ENCODE results near the gene BTRC.

GRCh38 chr10:101525848-101526247 is 171.9 kb downstream of the BTRC start:
- TF ChIP-seq CTCF (IDR thresholded peaks at IDR 0.05 in 2 of 3, conservative IDR thresholded peaks at IDR 0.05 in 1 of 3; ENCODE audit: borderline replicate concordance in 1 of 3, insufficient read depth in 1 of 3, low read depth in 2 of 3, low read length in 2 of 3) (no peak), MAX (IDR thresholded peaks at IDR 0.05) (no peak), SP1 (IDR thresholded peaks at IDR 0.05; ENCODE audit: low read depth) (no peak), RAD21 (IDR thresholded peaks at IDR 0.05; ENCODE audit: low read depth) (no peak)

Data from HCT116 (cell line).